BE2C (cell line): ENCODE results near the gene ETF1.

ENCODE experiments used
- DNase-seq: peaks from one replicate; pipeline ENCODE4 v3.0.0-alpha.2; 2020
- H3K27me3 ChIP-seq: fragments of 250-450 bp; sonication (Bioruptor Pico); 2 replicates; pipeline ENCODE4 v1.5.1; 2020; ENCODE audit warnings: mild to moderate bottlenecking
- H3K36me3 ChIP-seq: fragments of 250-450 bp; sonication (Bioruptor Pico); 2 replicates; pipeline ENCODE4 v1.5.1; 2020; ENCODE audit warnings: mild to moderate bottlenecking
- H3K4me1 ChIP-seq: fragments of 250-450 bp; sonication (Bioruptor Pico); 2 replicates; pipeline ENCODE4 v1.5.1; 2020
- H3K4me3 ChIP-seq: 2 replicates; pipeline ENCODE4 v1.5.1; 2011; ENCODE audit warnings: low read depth, low read length
- H3K9me3 ChIP-seq: fragments of 250-450 bp; sonication (Bioruptor Pico); 2 replicates; pipeline ENCODE4 v1.5.1; 2020
- TF ChIP-seq, protein P1 (sequence below): IDR thresholded peaks from 2 replicates; pipeline ENCODE4 v1.5.1; 2012; ENCODE audit warnings: mild to moderate bottlenecking, low read depth, low read length

The ETF1 gene

DNA sequence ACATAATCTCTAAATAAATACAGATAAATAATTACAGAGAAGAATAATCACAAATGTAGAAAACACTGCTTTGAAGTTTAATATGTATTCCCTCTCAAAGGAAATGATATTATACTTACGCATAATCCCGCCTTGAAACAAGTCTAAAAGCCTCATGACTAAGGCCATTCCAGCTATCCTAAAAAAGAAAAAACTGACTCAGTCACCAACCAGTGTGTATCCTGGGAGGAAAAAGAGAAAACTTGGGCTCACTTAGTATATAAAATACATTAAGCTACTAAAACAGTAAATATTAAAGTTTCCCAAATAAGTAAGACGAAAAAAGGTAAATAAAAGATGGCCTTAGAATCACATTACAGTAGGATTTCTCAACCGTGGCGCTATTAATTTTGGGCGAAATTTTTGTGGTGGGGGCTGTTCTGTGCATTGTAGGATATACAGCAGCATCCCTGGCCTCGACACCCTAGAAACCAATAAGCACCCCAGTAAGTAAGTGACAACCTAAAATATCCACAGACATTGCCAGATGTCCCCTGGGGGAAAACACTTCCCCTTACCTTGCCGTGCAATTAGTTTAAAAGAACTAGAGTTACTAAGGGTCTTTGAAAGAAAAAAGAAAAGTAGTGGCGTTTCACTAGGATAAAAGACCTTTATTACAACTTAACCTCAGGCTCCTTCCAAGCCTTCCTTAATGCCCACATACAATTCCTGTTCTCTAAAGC, 31.1 kb upstream of the ETF1 start:
- H3K27me3 ChIP-seq = no peaks in the 10 kb centered on the region
- H3K4me1 ChIP-seq = no peaks in the 10 kb centered on the region
- DNase-seq = no peak
- TF ChIP-seq, protein P1, sequence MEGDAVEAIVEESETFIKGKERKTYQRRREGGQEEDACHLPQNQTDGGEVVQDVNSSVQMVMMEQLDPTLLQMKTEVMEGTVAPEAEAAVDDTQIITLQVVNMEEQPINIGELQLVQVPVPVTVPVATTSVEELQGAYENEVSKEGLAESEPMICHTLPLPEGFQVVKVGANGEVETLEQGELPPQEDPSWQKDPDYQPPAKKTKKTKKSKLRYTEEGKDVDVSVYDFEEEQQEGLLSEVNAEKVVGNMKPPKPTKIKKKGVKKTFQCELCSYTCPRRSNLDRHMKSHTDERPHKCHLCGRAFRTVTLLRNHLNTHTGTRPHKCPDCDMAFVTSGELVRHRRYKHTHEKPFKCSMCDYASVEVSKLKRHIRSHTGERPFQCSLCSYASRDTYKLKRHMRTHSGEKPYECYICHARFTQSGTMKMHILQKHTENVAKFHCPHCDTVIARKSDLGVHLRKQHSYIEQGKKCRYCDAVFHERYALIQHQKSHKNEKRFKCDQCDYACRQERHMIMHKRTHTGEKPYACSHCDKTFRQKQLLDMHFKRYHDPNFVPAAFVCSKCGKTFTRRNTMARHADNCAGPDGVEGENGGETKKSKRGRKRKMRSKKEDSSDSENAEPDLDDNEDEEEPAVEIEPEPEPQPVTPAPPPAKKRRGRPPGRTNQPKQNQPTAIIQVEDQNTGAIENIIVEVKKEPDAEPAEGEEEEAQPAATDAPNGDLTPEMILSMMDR = no peak
- peaks cover 58% of the 10 kb centered on the region for H3K36me3 ChIP-seq
- H3K4me3 ChIP-seq = peak overlapping the region; percentile 85
- H3K9me3 ChIP-seq = no peaks in the 10 kb centered on the region

DNA sequence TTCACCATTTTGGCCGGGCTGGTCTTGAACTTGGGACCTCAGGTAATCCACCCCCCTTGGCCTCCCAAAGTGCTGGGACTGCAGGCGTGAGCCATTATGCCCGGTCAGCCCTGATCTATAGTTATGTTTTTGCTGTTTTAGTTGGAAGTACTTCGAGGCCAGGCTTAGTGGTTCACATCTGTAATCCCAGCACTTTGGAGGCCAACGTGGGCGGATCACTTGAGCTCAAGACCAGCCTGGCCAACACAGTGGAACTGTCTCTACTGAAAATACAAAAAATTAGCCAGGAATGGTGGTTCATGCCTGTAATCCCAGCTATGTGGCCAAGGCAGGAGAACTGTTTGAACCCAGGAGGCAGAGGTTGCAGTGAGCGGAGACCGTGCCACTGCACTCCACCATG, 30.2 kb upstream of the ETF1 start:
- Histone ChIP-seq H3K36me3 (peaks cover 67% of the 10 kb centered on the region), H3K27me3 (no peaks in the 10 kb centered on the region), H3K4me3 (peak overlapping the region; percentile 85; the same call in 1 of the 2 replicates), H3K4me1 (no peaks in the 10 kb centered on the region), H3K9me3 (no peaks in the 10 kb centered on the region)
- TF ChIP-seq, protein P1 = no peak
- DNase-seq = no peak

DNA sequence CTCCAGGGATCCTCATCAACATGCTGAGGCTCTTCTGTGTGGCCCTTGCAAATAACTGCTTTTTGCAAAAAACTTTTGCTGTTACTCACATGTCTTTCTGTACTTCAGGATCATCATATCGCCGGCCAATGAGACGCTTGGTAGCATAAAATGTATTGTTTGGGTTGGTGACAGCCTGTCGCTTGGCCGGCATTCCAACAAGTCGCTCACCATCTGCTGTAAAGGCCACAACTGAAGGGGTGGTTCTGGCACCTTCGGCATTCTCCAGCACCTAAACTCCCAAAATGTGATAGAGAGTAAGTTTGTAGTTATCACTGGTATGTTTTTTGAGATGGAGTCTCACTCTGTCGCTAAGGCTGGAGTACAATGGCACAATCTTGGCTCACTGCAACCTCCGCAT, 27.8 kb upstream of the ETF1 start:
- H3K9me3 ChIP-seq = no peaks in the 10 kb centered on the region
- H3K27me3 ChIP-seq = no peaks in the 10 kb centered on the region
- no peak for DNase-seq
- peaks cover 91% of the 10 kb centered on the region for H3K36me3 ChIP-seq
- TF ChIP-seq, protein P1 = no peak
- H3K4me3 ChIP-seq = no peak overlapping the region
- no peaks in the 10 kb centered on the region for H3K4me1 ChIP-seq

DNA sequence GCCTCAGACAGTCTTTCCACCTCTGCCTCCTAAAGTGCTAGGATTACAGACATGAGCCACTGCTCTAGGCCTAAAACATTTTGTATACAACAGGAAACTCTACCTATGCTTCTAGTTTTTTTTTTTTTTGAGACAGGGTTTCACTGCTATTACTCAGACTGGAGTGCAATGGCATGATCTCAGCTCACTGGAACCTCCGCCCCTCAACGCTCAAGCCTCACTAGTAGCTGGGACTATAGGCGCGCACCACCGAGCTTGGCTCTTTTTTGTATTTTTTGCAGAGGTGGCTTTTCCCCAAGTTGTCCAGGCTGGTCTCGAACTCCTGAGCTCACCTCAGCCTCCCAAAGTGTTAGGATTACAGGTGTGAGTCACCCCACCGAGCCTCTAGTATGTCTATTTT, 26.7 kb upstream of the ETF1 start:
- peaks cover 99% of the 10 kb centered on the region for H3K36me3 ChIP-seq
- H3K4me1 ChIP-seq = no peaks in the 10 kb centered on the region
- TF ChIP-seq, protein P1 = no peak

DNA sequence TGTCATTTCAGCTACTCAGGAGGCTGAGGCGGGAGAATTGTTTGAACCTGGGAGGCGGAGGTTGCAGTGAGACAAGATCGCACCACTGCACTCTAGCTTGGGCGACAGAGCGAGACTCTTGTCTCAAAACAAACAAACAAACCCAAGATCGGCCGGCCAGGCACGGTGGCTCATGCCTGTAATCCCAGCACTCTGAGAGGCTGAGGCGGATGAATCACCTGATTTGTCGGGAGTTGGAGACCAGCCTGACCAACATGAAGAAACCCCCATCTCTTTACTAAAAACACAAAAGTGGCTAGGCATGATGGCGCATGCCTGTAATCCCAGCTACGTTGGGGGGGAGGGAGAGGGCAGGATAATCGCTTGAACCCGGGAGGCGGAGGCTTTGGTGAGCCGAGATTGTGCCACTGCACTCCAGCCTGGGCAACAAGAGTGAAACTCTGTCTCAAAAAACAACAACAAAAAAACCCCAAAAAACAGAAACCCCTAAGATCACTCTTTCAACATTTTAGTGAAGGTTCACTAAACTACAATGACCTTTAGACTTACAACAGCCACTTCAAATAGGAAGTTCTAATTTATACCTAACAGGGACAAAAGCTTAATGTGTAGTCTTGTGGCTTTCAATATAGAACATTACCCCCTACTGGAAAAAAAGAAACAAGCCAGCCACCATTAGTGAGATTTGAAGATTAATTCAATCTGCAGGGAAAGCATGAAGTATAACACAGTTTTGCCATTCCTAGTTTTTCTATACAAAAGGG, 25.2 kb upstream of the ETF1 start:
- H3K27me3 ChIP-seq = no peaks in the 10 kb centered on the region
- no peaks in the 10 kb centered on the region for H3K4me1 ChIP-seq
- TF ChIP-seq, protein P1 = peak; percentile 27; the same call in 1 of the 2 replicates
- DNase-seq = no peak
- no peak overlapping the region for H3K4me3 ChIP-seq
- H3K36me3 ChIP-seq = peaks cover 100% of the 10 kb centered on the region
- no peaks in the 10 kb centered on the region for H3K9me3 ChIP-seq

More for the DNA sequence above, 26.7 kb upstream of the ETF1 start:
- Histone ChIP-seq H3K27me3 (no peaks in the 10 kb centered on the region), H3K4me3 (no peak overlapping the region), H3K9me3 (no peaks in the 10 kb centered on the region)
- no peak for DNase-seq

DNA sequence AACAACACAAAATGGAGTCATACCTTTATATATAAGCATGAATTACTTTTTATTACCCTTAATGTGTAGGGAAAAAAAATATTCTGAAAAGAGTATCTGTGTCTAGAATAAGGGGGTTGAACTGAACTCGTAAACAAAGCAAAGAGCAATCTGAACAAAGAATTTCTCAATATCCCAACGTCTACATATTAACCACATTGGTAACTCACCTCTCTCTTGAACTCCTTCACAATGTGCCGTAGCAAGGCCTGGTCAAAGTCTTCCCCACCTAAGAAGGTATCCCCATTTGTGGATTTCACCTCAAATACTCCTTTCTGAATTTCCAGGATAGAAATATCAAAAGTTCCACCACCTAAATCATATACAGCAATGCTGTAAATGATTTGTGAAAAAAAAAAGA, 23.8 kb upstream of the ETF1 start:
- H3K4me1 ChIP-seq = no peaks in the 10 kb centered on the region
- H3K27me3 ChIP-seq = no peaks in the 10 kb centered on the region
- DNase-seq = no peak
- H3K36me3 ChIP-seq = peaks cover 100% of the 10 kb centered on the region
- TF ChIP-seq, protein P1 = no peak
- no peak overlapping the region for H3K4me3 ChIP-seq
- no peaks in the 10 kb centered on the region for H3K9me3 ChIP-seq
